Measurements from ENCODE around the gene DCBLD1. TPM values are rescaled to one million over a fixed set of nuclear protein-coding genes. Genes with fewer than 3 reads are reported as not detected.

The DCBLD1 gene
- total and polyA plus RNA-seq, 2 of the 13 experiments (the other 11 are each of a cell fraction or from before 2014, with no cell fraction given): 23.2 to 41.5 TPM

DNA sequence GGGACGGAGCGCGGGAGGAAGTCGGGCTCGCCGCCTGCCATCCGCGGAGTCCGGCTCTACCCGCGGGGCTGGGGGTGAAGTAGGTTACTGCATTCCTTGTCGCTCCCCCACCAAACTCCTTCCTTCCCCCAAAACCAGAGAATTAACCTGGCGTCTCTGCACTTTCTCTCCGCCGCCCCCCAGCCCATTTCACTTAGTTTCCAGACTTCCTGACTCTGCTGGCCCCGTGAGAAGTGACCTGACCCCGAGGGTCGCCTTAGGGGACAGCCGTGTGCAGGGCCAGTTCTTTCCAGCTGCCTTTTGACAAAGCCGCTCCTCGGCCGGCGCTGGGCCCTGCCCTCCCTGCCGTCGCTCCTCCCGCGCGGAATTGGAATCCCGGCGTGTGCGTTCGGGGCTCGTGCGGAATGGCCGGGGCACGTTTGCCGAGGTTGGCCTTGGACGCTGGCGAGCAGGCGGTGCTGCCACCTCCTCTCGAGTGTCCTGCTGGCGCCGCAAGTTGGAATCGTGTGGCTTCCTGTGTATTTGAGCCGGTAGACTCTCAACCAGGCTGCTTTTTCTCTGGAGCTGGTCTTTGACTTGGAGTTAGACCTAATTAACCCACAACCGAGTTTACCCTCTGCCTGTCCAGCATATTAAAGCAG is 650 bp downstream of the DCBLD1 start (continued):
- TF ChIP-seq ZNF17 (CRISPR knock-in tag; IDR thresholded peaks at IDR 0.05): peak; percentile 47; the same call in 1 of the 2 replicates
- 0 out of 2 replicates have a peak, but pooled peaks have one; percentile 47 for TF ChIP-seq TBP (CRISPR knock-in tag; IDR thresholded peaks at IDR 0.05)
- 0 out of 2 replicates have a peak, but pooled peaks have one; percentile 50 for TF ChIP-seq STAT5B (CRISPR knock-in tag; IDR thresholded peaks at IDR 0.05)
- TF ChIP-seq, protein P1, sequence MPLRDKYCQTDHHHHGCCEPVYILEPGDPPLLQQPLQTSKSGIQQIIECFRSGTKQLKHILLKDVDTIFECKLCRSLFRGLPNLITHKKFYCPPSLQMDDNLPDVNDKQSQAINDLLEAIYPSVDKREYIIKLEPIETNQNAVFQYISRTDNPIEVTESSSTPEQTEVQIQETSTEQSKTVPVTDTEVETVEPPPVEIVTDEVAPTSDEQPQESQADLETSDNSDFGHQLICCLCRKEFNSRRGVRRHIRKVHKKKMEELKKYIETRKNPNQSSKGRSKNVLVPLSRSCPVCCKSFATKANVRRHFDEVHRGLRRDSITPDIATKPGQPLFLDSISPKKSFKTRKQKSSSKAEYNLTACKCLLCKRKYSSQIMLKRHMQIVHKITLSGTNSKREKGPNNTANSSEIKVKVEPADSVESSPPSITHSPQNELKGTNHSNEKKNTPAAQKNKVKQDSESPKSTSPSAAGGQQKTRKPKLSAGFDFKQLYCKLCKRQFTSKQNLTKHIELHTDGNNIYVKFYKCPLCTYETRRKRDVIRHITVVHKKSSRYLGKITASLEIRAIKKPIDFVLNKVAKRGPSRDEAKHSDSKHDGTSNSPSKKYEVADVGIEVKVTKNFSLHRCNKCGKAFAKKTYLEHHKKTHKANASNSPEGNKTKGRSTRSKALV (CRISPR knock-in tag; IDR thresholded peaks at IDR 0.05): peak; percentile 68
- TF ChIP-seq HNRNPL (IDR thresholded peaks at IDR 0.05; ENCODE audit: low read depth, low read length): 0 out of 2 replicates have a peak, but pooled peaks have one; percentile 55
- TF ChIP-seq GLI4 (CRISPR knock-in tag; IDR thresholded peaks at IDR 0.05; ENCODE audit: borderline replicate concordance): no peak
- no peak for TF ChIP-seq HNRNPK (IDR thresholded peaks at IDR 0.05; ENCODE audit: low read depth, low read length, poor library complexity, severe bottlenecking)
- TF ChIP-seq MXD4 (CRISPR knock-in tag; IDR thresholded peaks at IDR 0.05): peak; percentile 94; the same call in 1 of the 2 replicates
- peak; percentile 78; the same call in 1 of the 2 replicates for TF ChIP-seq SMAD1 (CRISPR knock-in tag; IDR thresholded peaks at IDR 0.05; ENCODE audit: borderline replicate concordance, low read depth)
- no peak for TF ChIP-seq SUZ12 (IDR thresholded peaks at IDR 0.05; ENCODE audit: low read depth, low read length)
- TF ChIP-seq NRL (CRISPR knock-in tag; IDR thresholded peaks at IDR 0.05; ENCODE audit: borderline replicate concordance): peak; percentile 90
- 0 out of 2 replicates have a peak, but pooled peaks have one; percentile 68 for TF ChIP-seq MTF1 (CRISPR knock-in tag; IDR thresholded peaks at IDR 0.05)
- TF ChIP-seq ARNT (IDR thresholded peaks at IDR 0.05): no peak
- TF ChIP-seq ZNF7 (CRISPR knock-in tag; IDR thresholded peaks at IDR 0.05): no peak
- TF ChIP-seq FOXJ3 (CRISPR knock-in tag; IDR thresholded peaks at IDR 0.05; ENCODE audit: borderline replicate concordance): peak; percentile 38; the same call in 1 of the 2 replicates
- TF ChIP-seq, protein P2, sequence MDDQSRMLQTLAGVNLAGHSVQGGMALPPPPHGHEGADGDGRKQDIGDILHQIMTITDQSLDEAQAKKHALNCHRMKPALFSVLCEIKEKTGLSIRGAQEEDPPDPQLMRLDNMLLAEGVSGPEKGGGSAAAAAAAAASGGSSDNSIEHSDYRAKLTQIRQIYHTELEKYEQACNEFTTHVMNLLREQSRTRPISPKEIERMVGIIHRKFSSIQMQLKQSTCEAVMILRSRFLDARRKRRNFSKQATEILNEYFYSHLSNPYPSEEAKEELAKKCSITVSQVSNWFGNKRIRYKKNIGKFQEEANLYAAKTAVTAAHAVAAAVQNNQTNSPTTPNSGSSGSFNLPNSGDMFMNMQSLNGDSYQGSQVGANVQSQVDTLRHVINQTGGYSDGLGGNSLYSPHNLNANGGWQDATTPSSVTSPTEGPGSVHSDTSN (CRISPR knock-in tag; IDR thresholded peaks at IDR 0.05; ENCODE audit: borderline replicate concordance): peak; percentile 65; the same call in 1 of the 2 replicates
- TF ChIP-seq ZNF776 (CRISPR knock-in tag; IDR thresholded peaks at IDR 0.05): peak; percentile 70; the same call in 1 of the 2 replicates
- TF ChIP-seq PPARG (CRISPR knock-in tag; conservative IDR thresholded peaks at IDR 0.05): 0 out of 2 replicates have a peak, but pooled peaks have one; percentile 25
- TF ChIP-seq TBL1XR1 (IDR thresholded peaks at IDR 0.05; ENCODE audit: borderline replicate concordance, low read length, partially characterized antibody): no peak
- TF ChIP-seq, protein P3, sequence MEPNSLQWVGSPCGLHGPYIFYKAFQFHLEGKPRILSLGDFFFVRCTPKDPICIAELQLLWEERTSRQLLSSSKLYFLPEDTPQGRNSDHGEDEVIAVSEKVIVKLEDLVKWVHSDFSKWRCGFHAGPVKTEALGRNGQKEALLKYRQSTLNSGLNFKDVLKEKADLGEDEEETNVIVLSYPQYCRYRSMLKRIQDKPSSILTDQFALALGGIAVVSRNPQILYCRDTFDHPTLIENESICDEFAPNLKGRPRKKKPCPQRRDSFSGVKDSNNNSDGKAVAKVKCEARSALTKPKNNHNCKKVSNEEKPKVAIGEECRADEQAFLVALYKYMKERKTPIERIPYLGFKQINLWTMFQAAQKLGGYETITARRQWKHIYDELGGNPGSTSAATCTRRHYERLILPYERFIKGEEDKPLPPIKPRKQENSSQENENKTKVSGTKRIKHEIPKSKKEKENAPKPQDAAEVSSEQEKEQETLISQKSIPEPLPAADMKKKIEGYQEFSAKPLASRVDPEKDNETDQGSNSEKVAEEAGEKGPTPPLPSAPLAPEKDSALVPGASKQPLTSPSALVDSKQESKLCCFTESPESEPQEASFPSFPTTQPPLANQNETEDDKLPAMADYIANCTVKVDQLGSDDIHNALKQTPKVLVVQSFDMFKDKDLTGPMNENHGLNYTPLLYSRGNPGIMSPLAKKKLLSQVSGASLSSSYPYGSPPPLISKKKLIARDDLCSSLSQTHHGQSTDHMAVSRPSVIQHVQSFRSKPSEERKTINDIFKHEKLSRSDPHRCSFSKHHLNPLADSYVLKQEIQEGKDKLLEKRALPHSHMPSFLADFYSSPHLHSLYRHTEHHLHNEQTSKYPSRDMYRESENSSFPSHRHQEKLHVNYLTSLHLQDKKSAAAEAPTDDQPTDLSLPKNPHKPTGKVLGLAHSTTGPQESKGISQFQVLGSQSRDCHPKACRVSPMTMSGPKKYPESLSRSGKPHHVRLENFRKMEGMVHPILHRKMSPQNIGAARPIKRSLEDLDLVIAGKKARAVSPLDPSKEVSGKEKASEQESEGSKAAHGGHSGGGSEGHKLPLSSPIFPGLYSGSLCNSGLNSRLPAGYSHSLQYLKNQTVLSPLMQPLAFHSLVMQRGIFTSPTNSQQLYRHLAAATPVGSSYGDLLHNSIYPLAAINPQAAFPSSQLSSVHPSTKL (CRISPR knock-in tag; IDR thresholded peaks at IDR 0.05): peak; percentile 84
- peak; percentile 93 for TF ChIP-seq ASH2L (IDR thresholded peaks at IDR 0.05; ENCODE audit: insufficient read length, low read depth, low read length)
- TF ChIP-seq ZNF136 (CRISPR knock-in tag; IDR thresholded peaks at IDR 0.05; ENCODE audit: low read depth): peak; percentile 89; the same call in 1 of the 2 replicates
- TF ChIP-seq TEAD3 (CRISPR knock-in tag; optimal IDR thresholded peaks at IDR 0.05; ENCODE audit: borderline replicate concordance): peak; percentile 73
